Adrenal gland (tissue), 5 donors: ENCODE results near the gene ABHD16A.

Experiments
- POLR2A ChIP-seq, 2 donors: fragments of 450-650 bp; IDR thresholded peaks; one replicate each; pipeline ENCODE4 v1.6.1; 2017; ENCODE audit warnings: antibody characterized with exemption in 2 of 2, mild to moderate bottlenecking in 2 of 2, moderate library complexity in 1 of 2
- TF ChIP-seq, protein P1 (sequence below), 6 experiments: fragments of 450-650 bp in 4 of 6; fragments of 200-600 bp in 2 of 6; sonication (generic) in 1 of 6; IDR thresholded peaks; 1 replicate in 5 of 6; 2 replicates in 1 of 6; pipeline versions ENCODE4 v1.5.1 to v1.8.0; 2016 to 2021; ENCODE audit warnings: antibody characterized with exemption in 6 of 6, mild to moderate bottlenecking in 2 of 6, moderate library complexity in 1 of 6
- donor health status: DM: no; HTN: no; CAD: no.

DNA sequence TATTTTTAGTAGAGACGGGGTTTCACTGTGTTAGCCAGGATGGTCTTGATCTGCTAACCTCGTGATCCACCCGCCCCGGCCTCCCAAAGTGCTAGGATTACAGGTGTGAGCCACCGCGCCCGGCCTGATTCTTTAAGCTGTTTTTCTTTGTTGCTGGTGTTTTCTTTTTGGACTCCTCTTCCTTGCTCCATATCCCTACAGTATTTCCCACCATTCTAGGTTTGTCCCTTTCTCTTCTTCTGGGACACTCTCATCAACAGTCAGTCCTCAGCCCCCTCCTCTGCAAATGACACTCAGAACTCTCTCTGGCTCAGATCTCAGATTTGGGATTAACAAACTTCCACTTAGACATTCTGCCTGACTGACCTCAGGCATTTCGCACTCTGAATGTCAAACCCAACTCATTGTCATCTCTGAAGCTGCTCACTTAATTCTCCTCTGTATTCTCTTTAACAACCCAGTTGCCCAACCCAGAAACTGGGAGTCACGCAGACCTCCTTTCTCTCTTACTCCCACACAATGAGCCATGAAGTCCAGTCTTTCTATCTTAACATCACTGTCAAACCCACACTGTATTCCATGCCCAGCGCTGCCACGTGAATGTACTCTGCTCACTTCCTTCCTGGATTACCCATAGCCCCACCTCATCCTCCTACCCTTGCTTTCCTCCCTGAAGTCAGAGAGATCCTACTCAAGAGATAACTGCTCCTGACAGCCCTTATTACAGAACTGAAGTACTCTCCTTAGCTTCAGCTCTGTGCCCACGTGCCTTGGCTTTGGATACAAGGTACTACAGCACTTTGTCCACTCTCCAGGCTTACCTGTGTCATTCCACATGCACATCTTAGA lies 22.6 kb upstream of the ABHD16A start:
- TF ChIP-seq, protein P1, sequence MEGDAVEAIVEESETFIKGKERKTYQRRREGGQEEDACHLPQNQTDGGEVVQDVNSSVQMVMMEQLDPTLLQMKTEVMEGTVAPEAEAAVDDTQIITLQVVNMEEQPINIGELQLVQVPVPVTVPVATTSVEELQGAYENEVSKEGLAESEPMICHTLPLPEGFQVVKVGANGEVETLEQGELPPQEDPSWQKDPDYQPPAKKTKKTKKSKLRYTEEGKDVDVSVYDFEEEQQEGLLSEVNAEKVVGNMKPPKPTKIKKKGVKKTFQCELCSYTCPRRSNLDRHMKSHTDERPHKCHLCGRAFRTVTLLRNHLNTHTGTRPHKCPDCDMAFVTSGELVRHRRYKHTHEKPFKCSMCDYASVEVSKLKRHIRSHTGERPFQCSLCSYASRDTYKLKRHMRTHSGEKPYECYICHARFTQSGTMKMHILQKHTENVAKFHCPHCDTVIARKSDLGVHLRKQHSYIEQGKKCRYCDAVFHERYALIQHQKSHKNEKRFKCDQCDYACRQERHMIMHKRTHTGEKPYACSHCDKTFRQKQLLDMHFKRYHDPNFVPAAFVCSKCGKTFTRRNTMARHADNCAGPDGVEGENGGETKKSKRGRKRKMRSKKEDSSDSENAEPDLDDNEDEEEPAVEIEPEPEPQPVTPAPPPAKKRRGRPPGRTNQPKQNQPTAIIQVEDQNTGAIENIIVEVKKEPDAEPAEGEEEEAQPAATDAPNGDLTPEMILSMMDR (IDR thresholded peaks at IDR 0.05), result no peak
- TF ChIP-seq POLR2A (IDR thresholded peaks at IDR 0.05), result no peak
